ENCODE results near the gene CSTF1.

The CSTF1 gene

DNA sequence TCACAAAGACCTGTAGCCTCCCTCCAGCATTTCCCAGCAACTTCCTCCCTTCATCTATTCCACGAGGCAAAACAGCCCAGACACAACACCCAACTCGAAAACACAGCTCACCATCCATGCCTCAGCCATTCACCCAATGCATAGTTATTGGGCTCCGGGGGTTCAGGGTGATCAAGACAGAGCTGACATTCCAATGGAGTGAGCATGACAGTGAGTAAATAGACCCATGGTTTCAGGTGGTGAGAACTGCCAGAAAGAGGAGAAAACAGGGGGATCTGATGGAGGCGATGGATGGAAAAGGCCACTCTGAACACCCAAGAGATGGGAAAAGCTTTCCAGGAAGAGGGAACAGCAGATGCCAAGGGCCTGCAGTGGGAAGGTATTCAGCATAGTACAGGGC lies 25.5 kb downstream of the CSTF1 start:
- no peak for TF ChIP-seq EGR1 (IDR thresholded peaks at IDR 0.05)
- TF ChIP-seq, protein P1, sequence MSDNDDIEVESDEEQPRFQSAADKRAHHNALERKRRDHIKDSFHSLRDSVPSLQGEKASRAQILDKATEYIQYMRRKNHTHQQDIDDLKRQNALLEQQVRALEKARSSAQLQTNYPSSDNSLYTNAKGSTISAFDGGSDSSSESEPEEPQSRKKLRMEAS (IDR thresholded peaks at IDR 0.05) = no peak
- TF ChIP-seq NFIC (IDR thresholded peaks at IDR 0.05) = no peak
- TF ChIP-seq, protein P2, sequence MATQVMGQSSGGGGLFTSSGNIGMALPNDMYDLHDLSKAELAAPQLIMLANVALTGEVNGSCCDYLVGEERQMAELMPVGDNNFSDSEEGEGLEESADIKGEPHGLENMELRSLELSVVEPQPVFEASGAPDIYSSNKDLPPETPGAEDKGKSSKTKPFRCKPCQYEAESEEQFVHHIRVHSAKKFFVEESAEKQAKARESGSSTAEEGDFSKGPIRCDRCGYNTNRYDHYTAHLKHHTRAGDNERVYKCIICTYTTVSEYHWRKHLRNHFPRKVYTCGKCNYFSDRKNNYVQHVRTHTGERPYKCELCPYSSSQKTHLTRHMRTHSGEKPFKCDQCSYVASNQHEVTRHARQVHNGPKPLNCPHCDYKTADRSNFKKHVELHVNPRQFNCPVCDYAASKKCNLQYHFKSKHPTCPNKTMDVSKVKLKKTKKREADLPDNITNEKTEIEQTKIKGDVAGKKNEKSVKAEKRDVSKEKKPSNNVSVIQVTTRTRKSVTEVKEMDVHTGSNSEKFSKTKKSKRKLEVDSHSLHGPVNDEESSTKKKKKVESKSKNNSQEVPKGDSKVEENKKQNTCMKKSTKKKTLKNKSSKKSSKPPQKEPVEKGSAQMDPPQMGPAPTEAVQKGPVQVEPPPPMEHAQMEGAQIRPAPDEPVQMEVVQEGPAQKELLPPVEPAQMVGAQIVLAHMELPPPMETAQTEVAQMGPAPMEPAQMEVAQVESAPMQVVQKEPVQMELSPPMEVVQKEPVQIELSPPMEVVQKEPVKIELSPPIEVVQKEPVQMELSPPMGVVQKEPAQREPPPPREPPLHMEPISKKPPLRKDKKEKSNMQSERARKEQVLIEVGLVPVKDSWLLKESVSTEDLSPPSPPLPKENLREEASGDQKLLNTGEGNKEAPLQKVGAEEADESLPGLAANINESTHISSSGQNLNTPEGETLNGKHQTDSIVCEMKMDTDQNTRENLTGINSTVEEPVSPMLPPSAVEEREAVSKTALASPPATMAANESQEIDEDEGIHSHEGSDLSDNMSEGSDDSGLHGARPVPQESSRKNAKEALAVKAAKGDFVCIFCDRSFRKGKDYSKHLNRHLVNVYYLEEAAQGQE (IDR thresholded peaks at IDR 0.05; ENCODE audit: low read depth) = no peak
- TF ChIP-seq ZBTB7A (IDR thresholded peaks at IDR 0.05; ENCODE audit: low read depth) = no peak
- TF ChIP-seq CEBPB (IDR thresholded peaks at IDR 0.05) = no peak
- no peak for TF ChIP-seq CREB1 (IDR thresholded peaks at IDR 0.05; ENCODE audit: low read depth)
- no peak for TF ChIP-seq TAF1 (IDR thresholded peaks at IDR 0.05; ENCODE audit: low read depth)
- TF ChIP-seq, protein P3, sequence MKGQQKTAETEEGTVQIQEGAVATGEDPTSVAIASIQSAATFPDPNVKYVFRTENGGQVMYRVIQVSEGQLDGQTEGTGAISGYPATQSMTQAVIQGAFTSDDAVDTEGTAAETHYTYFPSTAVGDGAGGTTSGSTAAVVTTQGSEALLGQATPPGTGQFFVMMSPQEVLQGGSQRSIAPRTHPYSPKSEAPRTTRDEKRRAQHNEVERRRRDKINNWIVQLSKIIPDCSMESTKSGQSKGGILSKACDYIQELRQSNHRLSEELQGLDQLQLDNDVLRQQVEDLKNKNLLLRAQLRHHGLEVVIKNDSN (IDR thresholded peaks at IDR 0.05) = no peak
- no peak for TF ChIP-seq TCF12 (IDR thresholded peaks at IDR 0.05; ENCODE audit: low read depth)
- TF ChIP-seq YY1 (IDR thresholded peaks at IDR 0.05; ENCODE audit: low read depth) = no peak
- TF ChIP-seq TEAD4 (IDR thresholded peaks at IDR 0.05) = no peak
- TF ChIP-seq EP300 (IDR thresholded peaks at IDR 0.05; ENCODE audit: borderline replicate concordance) = no peak
- TF ChIP-seq FOXM1 (IDR thresholded peaks at IDR 0.05; ENCODE audit: borderline replicate concordance, low read depth) = no peak
- no peak for TF ChIP-seq RAD21 (IDR thresholded peaks at IDR 0.05; ENCODE audit: low read depth)

DNA sequence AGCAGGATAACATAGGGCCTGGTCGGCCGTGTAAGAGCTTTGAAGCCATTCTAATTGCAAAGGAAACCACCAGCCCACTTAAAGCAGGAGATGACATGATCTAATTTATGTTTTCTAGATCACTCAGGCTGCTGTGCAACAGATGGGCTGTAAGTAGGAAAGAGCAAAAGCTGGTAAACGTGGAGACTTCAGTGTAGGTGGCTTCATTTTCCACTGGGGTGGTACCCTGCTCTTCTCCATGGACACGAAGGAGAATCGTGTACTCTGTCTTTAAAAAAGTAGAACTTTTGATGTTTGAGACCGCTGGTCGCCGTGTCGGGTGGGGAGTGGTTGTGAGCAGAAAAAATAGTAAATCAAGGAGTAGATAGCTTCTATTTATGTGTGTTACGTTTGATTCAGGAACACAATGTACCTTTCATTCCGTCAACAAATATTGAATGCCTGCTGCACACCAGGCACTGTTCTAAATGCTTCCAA lies 26.0 kb downstream of the CSTF1 start:
- no peak for TF ChIP-seq CEBPB (IDR thresholded peaks at IDR 0.05)
- TF ChIP-seq TEAD4 (IDR thresholded peaks at IDR 0.05) = no peak
- TF ChIP-seq EGR1 (IDR thresholded peaks at IDR 0.05) = no peak
- no peak for TF ChIP-seq YY1 (IDR thresholded peaks at IDR 0.05; ENCODE audit: low read depth)
- TF ChIP-seq, protein P2 (IDR thresholded peaks at IDR 0.05; ENCODE audit: low read depth) = no peak
- TF ChIP-seq TCF12 (IDR thresholded peaks at IDR 0.05; ENCODE audit: low read depth) = no peak
- TF ChIP-seq, protein P3 (IDR thresholded peaks at IDR 0.05) = no peak
- no peak for TF ChIP-seq FOXM1 (IDR thresholded peaks at IDR 0.05; ENCODE audit: borderline replicate concordance, low read depth)
- TF ChIP-seq NFIC (IDR thresholded peaks at IDR 0.05) = no peak
- TF ChIP-seq TAF1 (IDR thresholded peaks at IDR 0.05; ENCODE audit: low read depth) = no peak
- TF ChIP-seq EP300 (IDR thresholded peaks at IDR 0.05; ENCODE audit: borderline replicate concordance) = no peak
- TF ChIP-seq, protein P1 (IDR thresholded peaks at IDR 0.05) = no peak
- no peak for TF ChIP-seq ZBTB7A (IDR thresholded peaks at IDR 0.05; ENCODE audit: low read depth)
- no peak for TF ChIP-seq RAD21 (IDR thresholded peaks at IDR 0.05; ENCODE audit: low read depth)
- no peak for TF ChIP-seq CREB1 (IDR thresholded peaks at IDR 0.05; ENCODE audit: low read depth)

DNA sequence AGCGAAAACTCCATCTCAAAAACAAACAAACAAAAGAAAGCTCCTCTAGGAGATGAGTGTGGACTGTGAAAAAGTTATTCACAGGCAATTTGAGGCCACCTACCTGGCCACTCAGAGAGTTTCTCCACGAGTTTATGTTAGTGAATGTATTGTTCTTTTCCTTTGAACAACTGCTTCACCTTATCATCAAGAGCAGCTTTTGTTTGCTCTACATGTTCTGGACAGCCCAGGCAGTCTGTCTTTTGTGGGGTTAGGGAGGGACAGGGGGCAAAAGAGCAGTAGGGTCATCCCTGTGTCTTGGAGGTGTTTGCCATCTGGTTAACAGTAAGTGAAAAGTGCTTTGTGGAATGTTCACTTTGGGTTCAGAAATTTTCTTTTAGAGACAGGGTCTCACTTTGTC lies 27.6 kb downstream of the CSTF1 start:
- no peak for TF ChIP-seq ZBTB7A (IDR thresholded peaks at IDR 0.05; ENCODE audit: low read depth)
- no peak for TF ChIP-seq YY1 (IDR thresholded peaks at IDR 0.05; ENCODE audit: low read depth)
- TF ChIP-seq CEBPB (IDR thresholded peaks at IDR 0.05) = no peak
- TF ChIP-seq NFIC (IDR thresholded peaks at IDR 0.05) = no peak
- no peak for TF ChIP-seq TCF12 (IDR thresholded peaks at IDR 0.05; ENCODE audit: low read depth)
- TF ChIP-seq CREB1 (IDR thresholded peaks at IDR 0.05; ENCODE audit: low read depth) = no peak
- TF ChIP-seq, protein P2 (IDR thresholded peaks at IDR 0.05; ENCODE audit: low read depth) = no peak
- TF ChIP-seq EGR1 (IDR thresholded peaks at IDR 0.05) = no peak
- no peak for TF ChIP-seq EP300 (IDR thresholded peaks at IDR 0.05; ENCODE audit: borderline replicate concordance)
- TF ChIP-seq, protein P3 (IDR thresholded peaks at IDR 0.05) = no peak
- no peak for TF ChIP-seq FOXM1 (IDR thresholded peaks at IDR 0.05; ENCODE audit: borderline replicate concordance, low read depth)
- TF ChIP-seq RAD21 (IDR thresholded peaks at IDR 0.05; ENCODE audit: low read depth) = no peak
